OCI-LY3 (cell line): ENCODE measurements around the gene CTSH.

Source experiments
- EZH2phosphoT487 ChIP-seq: fragments of 200-600 bp; shearing (Covaris generic); IDR thresholded peaks from 2 replicates; pipeline ENCODE4 v1.6.1; 2018; ENCODE audit warnings: antibody characterized with exemption, mixed run types, low read depth
- TF ChIP-seq, protein P1 (sequence below): fragments of 200-600, 300-600 bp; sonication (generic); IDR thresholded peaks from 2 replicates; pipeline ENCODE4 v1.5.1; 2014; ENCODE audit warnings: antibody characterized with exemption, low read length, low read depth

DNA sequence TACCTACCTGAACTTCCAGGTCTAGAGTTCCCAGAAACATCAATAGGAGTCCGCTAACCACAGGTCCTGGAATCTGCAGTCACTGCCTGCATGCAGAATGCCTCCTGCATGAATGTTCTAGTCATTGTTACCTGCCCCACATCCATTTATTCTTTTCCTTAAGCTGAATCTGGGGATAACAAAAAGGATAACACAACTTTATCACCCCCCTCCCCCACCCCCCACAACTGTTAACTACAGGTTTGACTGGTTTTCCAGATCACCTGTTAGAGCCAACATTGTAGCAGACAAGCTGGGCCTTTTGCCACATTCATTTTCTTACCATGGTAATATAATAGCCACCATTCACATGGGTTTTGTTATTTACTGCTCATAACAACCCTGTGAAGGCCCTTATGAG, 4.6 kb upstream of the CTSH start:
- TF ChIP-seq, protein P1, sequence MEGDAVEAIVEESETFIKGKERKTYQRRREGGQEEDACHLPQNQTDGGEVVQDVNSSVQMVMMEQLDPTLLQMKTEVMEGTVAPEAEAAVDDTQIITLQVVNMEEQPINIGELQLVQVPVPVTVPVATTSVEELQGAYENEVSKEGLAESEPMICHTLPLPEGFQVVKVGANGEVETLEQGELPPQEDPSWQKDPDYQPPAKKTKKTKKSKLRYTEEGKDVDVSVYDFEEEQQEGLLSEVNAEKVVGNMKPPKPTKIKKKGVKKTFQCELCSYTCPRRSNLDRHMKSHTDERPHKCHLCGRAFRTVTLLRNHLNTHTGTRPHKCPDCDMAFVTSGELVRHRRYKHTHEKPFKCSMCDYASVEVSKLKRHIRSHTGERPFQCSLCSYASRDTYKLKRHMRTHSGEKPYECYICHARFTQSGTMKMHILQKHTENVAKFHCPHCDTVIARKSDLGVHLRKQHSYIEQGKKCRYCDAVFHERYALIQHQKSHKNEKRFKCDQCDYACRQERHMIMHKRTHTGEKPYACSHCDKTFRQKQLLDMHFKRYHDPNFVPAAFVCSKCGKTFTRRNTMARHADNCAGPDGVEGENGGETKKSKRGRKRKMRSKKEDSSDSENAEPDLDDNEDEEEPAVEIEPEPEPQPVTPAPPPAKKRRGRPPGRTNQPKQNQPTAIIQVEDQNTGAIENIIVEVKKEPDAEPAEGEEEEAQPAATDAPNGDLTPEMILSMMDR: no peak
- no peak for TF ChIP-seq EZH2phosphoT487
